HUDEP-2 (cell line): ENCODE data around the gene NHLRC2.

Experiments used
- DNase-seq, 76 experiments: peaks; one replicate each; lab custom pipeline; 2025; ENCODE audit not compliant: unreplicated experiment in 76 of 76; lab: John Stamatoyannopoulos, UW

NHLRC2 gene

GRCh38 chr10:113857210-113857609, 2.7 kb downstream of the NHLRC2 start:
- no peak for DNase-seq

DNA sequence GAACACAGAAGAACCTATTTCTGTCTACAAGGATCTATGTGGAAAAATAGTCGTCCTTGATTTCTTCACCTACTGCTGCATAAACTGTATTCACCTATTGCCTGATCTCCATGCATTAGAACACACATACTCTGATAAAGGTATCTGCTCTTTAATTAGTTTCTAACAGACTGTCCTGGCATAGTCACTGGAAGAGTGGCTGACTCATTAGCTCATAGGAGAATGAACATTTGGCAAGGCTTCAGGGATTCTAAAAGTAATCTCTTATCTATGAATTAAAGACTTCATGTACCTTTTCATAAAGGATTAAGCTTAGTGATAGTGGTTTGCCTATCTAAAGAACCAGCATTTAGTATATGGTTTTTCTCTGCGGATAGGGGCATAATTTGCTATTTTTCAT, 4.1 kb downstream of the NHLRC2 start:
- peak in 44 of 76 experiments; percentile 3 to 90 (median 74) for DNase-seq

GRCh38 chr10:113859261-113859660, 4.8 kb downstream of the NHLRC2 start:
- DNase-seq = no peak

DNA sequence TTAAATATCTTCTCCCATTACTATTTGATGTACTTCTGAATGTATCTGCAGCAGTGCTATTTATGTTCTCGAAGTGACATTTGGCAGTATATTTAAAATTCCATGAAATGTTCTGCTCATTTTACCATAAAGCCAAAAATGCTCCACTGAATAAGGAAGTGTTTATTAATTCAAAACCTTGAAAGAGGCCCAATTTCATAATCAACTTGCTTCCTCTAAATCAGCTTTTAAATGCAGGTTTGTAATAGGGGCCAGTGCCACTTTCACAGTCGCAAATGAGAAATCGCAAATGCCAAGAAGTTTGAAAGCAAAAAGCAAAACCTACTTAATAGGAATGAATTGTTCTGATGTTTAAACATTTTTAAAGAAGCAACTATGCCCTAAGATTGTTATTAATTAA, 11.4 kb downstream of the NHLRC2 start:
- DNase-seq = no peak

GRCh38 chr10:113866551-113867394, 12.3 kb downstream of the NHLRC2 start:
- peak in 7 of 76 experiments; percentile 5 to 29 (median 13) for DNase-seq

- no peak for DNase-seq
Measured at GRCh38 chr10:113867904-113868303, 13.4 kb downstream of the NHLRC2 start.

DNA sequence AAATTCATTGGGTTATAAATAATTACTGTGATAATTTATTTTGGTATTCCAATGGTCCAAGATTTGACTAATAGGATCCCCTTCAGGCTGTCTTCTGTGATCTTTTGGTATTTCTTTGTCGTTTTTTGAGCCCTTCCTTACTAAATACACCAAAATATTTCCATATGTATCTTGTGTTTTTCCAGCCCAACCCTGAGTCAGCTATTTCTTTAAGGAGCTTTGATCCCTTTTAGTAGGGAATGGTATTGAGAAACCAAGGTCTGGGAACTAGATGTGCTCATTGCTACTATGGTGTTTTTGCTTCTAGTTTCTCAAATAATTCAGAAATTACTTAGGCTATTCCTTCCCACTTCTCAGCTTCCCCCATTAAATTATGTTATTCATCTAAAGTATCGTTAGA, 15.3 kb downstream of the NHLRC2 start:
- DNase-seq = no peak

DNA sequence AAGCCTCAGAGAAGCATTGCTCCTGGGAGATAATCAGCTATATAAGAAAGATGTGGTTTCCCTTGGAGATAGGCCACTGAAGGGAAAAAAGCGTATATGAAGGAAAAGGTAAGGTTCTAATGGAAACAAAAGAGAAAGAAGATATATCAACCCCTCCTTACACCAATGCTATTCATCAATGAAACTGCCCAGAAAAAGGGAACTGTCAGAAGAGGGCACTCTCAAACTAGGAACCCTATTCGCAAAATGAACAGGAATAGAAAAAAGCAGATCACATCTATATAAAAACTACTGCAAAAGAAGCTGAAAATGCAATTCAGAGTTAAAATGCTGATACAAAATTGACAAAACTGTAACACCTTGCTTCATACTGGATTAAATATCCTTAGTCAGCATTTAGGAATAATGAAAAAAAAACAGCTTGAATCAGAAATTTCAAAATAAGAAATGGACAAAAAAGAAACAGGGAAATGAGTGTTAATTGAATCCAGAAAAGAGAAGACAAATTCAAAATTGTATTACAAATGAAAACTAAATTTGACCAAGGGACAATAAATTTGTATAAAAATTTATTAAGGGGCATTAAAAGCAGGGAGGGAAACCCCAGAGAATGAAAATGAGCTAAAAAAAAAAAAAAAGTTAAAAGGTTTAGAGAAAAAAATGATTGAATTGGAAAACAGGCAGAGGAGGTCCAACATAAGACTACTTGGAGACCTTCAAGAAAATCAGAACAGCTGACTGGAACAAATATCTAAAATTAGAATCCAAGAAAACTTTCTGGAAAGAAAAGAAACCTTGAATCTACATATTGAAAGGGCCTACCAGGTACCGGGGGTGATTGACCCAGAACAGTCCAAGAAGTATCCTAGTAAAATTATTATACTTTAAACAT, 17.9 kb downstream of the NHLRC2 start:
- DNase-seq = peak in 1 of 76 experiments; percentile 5

GRCh38 chr10:113875212-113875611, 20.8 kb downstream of the NHLRC2 start:
- DNase-seq = no peak

GRCh38 chr10:113876461-113876860, 22.0 kb downstream of the NHLRC2 start:
- no peak for DNase-seq

- DNase-seq = no peak
Measured at GRCh38 chr10:113879691-113880090, 25.2 kb downstream of the NHLRC2 start.

DNA sequence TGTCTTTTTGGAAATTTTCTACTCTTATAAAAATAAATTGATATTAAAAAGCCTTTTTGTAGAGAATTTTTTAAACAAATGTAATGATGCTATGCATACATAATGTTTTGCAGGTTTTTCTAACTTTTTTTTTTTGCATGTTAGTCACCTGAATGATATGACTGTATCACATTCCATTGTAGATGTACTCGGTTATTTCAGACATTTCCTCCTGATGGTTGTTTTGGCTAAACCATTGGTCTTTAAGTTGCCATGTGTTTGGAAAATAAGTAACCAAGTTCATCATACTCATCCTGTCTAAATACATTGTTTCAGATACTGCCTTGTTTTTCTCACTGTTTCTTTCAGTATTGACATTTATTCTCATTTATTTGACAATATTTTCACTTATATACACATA, 25.8 kb downstream of the NHLRC2 start:
- no peak for DNase-seq

- no peak for DNase-seq
Measured at GRCh38 chr10:113882240-113882639, 27.8 kb downstream of the NHLRC2 start.

- DNase-seq = no peak
Measured at GRCh38 chr10:113889911-113890310, 35.5 kb downstream of the NHLRC2 start.

- peak in 1 of 76 experiments; percentile 5 for DNase-seq
Measured at GRCh38 chr10:113890769-113891168, 36.3 kb downstream of the NHLRC2 start.

- no peak for DNase-seq
Measured at GRCh38 chr10:113891476-113891875, 37.0 kb downstream of the NHLRC2 start.

- no peak for DNase-seq
Measured at GRCh38 chr10:113893570-113893969, 39.1 kb downstream of the NHLRC2 start.

GRCh38 chr10:113894581-113894980, 40.1 kb downstream of the NHLRC2 start:
- DNase-seq = no peak

DNA sequence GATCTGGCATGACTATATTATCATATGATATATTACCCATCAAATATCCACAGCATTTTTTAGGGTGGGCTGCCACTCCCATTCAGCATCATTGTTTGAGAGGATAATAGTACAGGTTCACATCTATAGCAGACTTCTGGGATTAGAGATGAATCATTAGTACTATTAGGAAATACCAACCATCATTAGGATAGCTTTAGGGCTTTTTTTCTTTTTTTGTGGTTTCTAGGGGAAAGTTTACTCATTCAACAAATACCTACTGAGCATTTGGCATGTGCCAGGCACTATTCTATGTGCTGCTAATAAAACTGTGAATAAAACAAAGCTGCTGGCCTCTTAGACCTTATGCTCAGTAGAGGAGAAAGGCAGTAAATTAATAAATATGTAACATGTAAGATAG, 40.6 kb downstream of the NHLRC2 start:
- DNase-seq = no peak

DNA sequence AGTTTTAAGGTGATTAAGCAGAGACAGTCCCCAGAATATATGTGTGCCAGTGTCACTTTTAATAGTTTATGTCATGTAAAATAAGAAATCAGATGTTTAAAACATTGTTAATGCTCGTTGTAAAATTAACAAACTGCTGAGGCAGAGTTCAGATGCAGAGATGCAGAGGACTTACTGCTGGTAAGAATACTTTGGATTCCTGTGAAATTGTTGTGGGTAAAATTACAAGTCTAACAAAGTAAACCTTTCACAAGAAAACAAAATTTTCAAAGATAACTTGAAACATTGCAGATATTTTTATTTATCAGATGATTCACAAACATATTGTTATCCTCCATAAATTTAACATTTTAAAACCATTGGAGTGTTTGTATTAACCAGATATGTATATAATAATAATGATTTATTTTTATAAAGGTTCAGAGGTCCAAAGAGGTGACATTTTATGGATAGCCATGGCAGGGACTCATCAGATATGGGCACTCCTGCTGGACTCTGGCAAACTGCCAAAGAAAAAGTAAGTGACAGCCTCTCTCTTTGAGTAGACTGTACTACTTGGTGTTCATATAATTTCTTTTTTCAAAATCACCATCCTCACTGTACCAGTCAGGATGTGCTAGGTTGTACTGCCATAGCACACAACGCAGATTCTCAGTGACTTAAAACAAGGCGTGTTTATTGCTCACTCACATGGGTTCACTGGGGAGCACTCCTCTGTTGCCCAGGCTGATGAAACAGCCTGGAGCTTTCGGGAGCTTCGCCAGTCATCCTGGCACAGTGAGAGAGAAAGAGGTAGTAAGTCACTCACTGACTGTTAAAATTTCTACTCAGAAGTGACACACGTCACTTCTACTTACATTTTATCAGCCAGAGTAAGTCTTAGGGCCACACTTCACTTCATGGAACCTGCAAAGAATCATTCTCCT, 43.5 kb downstream of the NHLRC2 start:
- peak in 3 of 76 experiments; percentile 3 to 28 (median 12) for DNase-seq
